ENCODE measurements around the gene ZNF862.

DNA sequence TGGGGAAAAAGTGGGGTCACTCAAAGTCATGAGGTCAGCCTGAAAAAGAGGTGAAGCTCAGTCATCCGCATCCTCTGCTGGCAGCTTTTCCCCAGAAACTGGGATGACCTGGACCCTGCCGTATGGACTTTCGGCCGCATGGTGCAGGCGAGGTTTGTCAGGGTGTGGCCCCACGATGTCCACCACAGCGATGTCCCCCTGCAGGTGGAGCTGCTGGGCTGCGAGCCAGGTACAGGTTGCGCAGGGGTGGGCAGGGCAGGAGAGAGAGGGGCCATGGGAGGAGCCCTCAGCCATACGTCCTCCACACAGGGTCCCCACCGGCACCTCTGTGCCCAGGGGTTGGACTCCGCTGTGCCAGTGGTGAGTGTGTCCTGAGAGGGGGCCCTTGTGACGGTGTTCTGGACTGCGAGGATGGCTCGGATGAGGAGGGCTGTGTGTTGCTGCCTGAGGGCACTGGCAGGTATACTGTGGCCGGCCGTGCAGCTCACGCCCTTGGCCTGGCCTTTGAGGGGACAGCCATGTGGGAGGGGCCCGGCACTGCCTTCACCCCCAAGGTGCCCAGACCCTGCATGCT is 41.8 kb upstream of the ZNF862 start:
- TF ChIP-seq, protein P1, sequence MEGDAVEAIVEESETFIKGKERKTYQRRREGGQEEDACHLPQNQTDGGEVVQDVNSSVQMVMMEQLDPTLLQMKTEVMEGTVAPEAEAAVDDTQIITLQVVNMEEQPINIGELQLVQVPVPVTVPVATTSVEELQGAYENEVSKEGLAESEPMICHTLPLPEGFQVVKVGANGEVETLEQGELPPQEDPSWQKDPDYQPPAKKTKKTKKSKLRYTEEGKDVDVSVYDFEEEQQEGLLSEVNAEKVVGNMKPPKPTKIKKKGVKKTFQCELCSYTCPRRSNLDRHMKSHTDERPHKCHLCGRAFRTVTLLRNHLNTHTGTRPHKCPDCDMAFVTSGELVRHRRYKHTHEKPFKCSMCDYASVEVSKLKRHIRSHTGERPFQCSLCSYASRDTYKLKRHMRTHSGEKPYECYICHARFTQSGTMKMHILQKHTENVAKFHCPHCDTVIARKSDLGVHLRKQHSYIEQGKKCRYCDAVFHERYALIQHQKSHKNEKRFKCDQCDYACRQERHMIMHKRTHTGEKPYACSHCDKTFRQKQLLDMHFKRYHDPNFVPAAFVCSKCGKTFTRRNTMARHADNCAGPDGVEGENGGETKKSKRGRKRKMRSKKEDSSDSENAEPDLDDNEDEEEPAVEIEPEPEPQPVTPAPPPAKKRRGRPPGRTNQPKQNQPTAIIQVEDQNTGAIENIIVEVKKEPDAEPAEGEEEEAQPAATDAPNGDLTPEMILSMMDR (IDR thresholded peaks at IDR 0.05) = no peak
- TF ChIP-seq IRF2 (CRISPR knock-in tag; IDR thresholded peaks at IDR 0.05; ENCODE audit: borderline replicate concordance, low read depth) (no peak), JUN (CRISPR knock-in tag; IDR thresholded peaks at IDR 0.05) (no peak)
